ENCODE measurements around the gene TMEM240.
"Not testable (repeated sequence)": the region's sequence is repeated elsewhere in the genome, so short reads cannot be mapped to it uniquely, and the experiment has no call there.

TMEM240 gene

DNA sequence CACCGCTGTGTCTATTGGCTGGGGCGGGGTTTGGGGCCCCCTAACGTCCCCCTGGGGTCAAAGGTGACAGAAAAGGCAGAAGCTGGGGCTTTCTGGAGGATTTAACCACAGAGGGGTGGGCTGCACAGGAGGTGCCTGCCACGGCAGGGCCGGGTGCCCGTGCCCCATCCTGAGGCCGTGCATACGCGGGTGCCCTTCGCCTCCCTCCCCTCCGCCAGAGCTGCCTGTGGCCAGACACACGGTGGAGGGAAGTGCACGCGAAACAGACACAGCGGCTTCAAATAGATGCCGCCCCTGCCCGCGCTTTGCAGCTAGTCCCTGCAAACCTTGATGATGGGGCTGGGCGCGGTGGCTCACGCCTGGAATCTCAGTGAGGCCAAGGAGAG, 31.0 kb downstream of the TMEM240 start:
- H3K4me3 ChIP-seq (ENCODE audit: low read length); H3K27ac ChIP-seq (ENCODE audit: low read depth, low read length); H3K36me3 ChIP-seq (ENCODE audit: control insufficient read depth, insufficient read depth, low read length); H3K9ac ChIP-seq (ENCODE audit: low read length); H3K27me3 ChIP-seq (ENCODE audit: control insufficient read depth, insufficient read depth, low read length); H3K4me1 ChIP-seq (ENCODE audit: control insufficient read depth, insufficient read depth, low read length): not testable (repeated sequence)

DNA sequence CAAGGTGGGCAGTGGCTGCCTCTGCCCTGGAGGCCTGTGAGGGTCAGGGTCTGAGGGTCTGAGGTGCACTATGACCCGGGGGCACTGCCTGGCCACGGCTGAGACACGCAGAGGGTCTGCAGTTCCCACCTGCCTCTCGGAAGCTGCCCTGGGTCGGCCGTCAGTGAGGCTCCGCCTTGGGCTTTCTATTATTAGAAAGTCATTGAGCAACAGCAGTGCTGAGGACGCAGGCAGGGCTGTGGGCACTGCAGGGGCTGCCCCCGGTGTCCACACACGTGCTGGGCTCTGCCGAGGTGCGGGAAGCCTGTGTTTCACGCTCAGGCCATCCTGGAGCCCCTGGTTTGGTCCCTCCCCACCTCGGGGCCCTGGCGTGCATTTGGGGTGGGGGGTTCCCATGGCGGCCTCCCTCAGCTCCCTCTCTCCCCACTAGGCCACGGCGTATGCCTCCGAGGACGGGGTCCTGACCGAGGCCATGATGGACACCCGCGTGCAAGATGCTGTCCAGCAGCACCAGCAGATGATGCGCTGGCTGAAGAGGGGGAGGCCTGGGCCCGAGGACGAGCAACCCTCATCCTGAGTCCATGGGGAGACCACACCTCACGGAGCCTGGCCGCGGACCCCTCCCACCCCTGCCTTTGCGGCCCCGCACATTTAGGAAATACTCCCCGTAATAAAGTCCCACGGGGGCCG, 31.5 kb downstream of the TMEM240 start:
- H3K27me3 ChIP-seq (ENCODE audit: control insufficient read depth, insufficient read depth, low read length); H3K27ac ChIP-seq (ENCODE audit: low read depth, low read length); H3K4me1 ChIP-seq (ENCODE audit: control insufficient read depth, insufficient read depth, low read length); H3K36me3 ChIP-seq (ENCODE audit: control insufficient read depth, insufficient read depth, low read length); H3K9ac ChIP-seq (ENCODE audit: low read length); H3K4me3 ChIP-seq (ENCODE audit: low read length): not testable (repeated sequence)

DNA sequence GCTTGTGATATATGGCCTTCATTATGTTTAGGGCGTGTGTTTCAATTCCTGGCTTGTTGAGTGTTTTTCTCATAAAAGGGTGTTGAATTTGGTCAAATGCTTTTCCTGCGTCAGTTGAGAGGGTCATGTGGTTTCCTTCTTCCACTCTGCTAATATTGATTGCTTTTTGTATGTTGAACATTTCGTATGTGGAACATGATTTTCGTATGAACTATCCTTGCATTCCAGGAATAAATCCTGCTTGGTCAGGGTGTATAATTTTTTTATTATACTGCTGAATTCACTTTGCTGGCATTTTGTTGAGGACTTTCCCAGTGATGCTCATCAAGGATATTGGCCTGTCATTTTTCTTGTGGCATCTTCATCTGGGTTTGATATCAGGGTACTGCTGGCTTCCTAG, 33.1 kb downstream of the TMEM240 start:
- H3K27me3 ChIP-seq (ENCODE audit: control insufficient read depth, insufficient read depth, low read length): no peaks in the 10 kb centered on the region
- no peak overlapping the region for H3K9ac ChIP-seq (ENCODE audit: low read length)
- H3K36me3 ChIP-seq (ENCODE audit: control insufficient read depth, insufficient read depth, low read length): no peaks in the 10 kb centered on the region
- H3K4me1 ChIP-seq (ENCODE audit: control insufficient read depth, insufficient read depth, low read length): peaks cover 3% of the 10 kb centered on the region
- no peak overlapping the region for H3K4me3 ChIP-seq (ENCODE audit: low read length)
- no peak overlapping the region for H3K27ac ChIP-seq (ENCODE audit: low read depth, low read length)

DNA sequence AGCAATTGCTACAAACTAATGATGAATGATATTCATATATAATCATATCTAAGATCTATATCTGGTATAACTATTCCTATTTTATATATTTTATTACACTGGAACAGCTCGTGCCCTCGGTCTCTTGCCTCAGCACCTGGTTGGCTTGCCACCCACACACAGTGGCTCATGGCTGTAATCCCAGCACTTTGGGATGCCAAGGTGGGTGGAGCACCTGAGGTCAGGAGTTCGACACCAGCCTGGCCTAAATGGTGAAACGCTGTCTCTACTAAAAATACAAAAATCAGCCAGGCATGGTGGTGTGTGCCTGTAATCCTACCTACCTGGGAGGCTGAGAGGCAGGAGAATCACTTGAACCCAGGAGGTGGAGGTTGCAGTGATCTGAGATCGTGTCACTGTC, 34.6 kb downstream of the TMEM240 start:
- H3K9ac ChIP-seq (ENCODE audit: low read length): not testable (repeated sequence)
- peak overlapping the region; percentile 51 for H3K27ac ChIP-seq (ENCODE audit: low read depth, low read length)

DNA sequence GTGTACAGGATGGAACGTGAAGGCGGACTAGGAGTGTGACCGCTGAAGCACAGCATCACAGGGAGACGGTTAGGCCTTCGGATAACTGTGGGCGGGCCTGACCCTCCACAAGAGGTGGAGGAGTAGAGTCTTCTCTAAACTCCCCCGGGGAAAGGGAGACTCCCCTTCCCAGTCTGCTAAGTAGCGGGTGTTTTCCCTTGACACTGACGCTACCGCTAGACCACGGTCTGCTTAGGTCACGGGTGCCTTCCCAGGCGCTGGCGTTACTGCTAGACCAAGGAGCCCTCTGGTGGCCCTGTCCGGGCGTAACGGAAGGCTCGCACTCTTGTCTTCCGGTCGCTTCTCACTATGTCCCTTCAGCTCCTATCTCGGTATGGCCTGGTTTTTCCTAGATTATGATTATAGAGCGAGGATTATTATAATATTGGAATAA, 35.0 kb downstream of the TMEM240 start:
- not testable (repeated sequence) for H3K4me1 ChIP-seq (ENCODE audit: control insufficient read depth, insufficient read depth, low read length); H3K36me3 ChIP-seq (ENCODE audit: control insufficient read depth, insufficient read depth, low read length); H3K4me3 ChIP-seq (ENCODE audit: low read length); H3K9ac ChIP-seq (ENCODE audit: low read length); H3K27me3 ChIP-seq (ENCODE audit: control insufficient read depth, insufficient read depth, low read length)
- H3K27ac ChIP-seq (ENCODE audit: low read depth, low read length): peak overlapping the region; percentile 51

More for the DNA sequence above, 34.6 kb downstream of the TMEM240 start:
- H3K4me3 ChIP-seq (ENCODE audit: low read length); H3K36me3 ChIP-seq (ENCODE audit: control insufficient read depth, insufficient read depth, low read length); H3K4me1 ChIP-seq (ENCODE audit: control insufficient read depth, insufficient read depth, low read length); H3K27me3 ChIP-seq (ENCODE audit: control insufficient read depth, insufficient read depth, low read length): not testable (repeated sequence)

DNA sequence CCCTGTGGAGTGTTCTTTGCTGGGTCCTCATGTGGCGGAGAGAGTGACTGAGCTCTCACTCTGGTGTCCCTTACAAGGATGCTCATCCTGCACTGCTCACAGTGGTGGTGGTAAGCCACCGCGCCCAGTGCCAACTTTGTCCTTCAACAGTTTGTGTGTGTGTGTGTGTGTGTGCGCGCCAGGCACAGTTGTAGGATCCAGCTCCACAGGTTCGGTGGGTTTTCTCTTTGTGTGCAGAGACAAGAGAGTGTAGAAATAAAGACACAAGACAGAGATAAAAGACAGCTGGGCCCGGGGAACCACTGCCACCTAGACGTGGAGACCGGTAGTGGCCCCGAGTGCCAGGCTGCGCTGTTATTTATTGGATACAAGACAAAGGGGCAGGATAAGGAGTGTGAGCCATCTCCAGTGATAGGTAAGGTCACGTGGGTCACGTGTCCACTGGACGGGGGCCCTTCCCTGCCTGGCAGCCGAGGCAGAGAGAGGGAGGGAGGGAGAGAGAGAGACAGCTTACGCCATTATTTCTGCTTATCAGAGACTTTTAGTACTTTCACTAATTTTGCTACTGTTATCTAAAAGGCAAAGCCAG, 35.6 kb downstream of the TMEM240 start:
- not testable (repeated sequence) for H3K4me1 ChIP-seq (ENCODE audit: control insufficient read depth, insufficient read depth, low read length); H3K9ac ChIP-seq (ENCODE audit: low read length); H3K4me3 ChIP-seq (ENCODE audit: low read length)

DNA sequence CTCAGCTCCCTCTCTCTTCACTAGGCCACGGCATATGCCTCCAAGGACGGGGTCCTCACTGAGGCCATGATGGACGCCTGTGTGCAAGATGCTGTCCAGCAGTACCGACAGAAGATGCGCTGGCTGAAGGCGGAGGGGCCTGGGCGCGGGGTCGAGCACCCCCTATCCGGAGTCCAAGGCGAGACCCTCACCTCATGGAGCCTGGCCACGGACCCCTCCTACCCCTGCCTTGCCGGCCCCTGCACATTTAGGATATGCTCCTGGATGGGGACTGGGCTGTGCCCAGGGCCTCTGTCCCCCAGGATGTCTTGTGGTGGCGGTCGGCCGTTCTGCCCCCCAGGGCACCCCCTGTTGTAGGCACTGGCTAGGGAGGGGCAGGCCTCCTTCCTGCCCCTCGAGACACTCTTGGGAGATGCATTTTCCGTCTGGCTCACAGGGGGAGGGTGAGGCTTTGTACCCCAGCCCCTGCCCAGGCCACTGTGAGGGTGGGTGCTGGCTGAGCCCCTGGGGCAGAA, 44.9 kb downstream of the TMEM240 start:
- not testable (repeated sequence) for H3K27ac ChIP-seq (ENCODE audit: low read depth, low read length); H3K36me3 ChIP-seq (ENCODE audit: control insufficient read depth, insufficient read depth, low read length); H3K27me3 ChIP-seq (ENCODE audit: control insufficient read depth, insufficient read depth, low read length)

More for the DNA sequence above, 35.6 kb downstream of the TMEM240 start:
- H3K36me3 ChIP-seq (ENCODE audit: control insufficient read depth, insufficient read depth, low read length); H3K27me3 ChIP-seq (ENCODE audit: control insufficient read depth, insufficient read depth, low read length): not testable (repeated sequence)
- H3K27ac ChIP-seq (ENCODE audit: low read depth, low read length): peak overlapping the region; percentile 51

DNA sequence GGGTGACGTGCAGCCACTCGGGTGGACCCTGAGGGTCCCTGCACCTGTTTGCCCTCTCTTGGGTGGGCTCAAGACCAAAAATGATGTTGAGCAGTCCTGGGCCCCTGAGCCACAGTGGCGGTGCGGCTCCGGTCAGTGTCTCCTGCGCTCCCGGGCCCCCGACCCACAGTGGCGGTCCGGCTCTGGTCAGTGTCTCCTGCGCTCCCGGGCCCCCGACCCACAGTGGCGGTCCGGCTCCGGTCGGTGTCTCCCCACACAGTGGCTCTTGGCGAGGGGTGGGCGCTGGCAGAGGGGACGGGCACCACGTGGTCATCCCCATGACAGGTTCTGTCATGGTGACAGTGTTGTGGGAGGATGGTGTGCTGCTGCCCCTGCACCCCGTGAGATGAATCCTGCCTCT, 46.1 kb downstream of the TMEM240 start:
- H3K36me3 ChIP-seq (ENCODE audit: control insufficient read depth, insufficient read depth, low read length): peaks cover 11% of the 10 kb centered on the region
- H3K27ac ChIP-seq (ENCODE audit: low read depth, low read length); H3K9ac ChIP-seq (ENCODE audit: low read length): not testable (repeated sequence)

More for the DNA sequence above, 44.9 kb downstream of the TMEM240 start:
- H3K4me3 ChIP-seq (ENCODE audit: low read length); H3K4me1 ChIP-seq (ENCODE audit: control insufficient read depth, insufficient read depth, low read length); H3K9ac ChIP-seq (ENCODE audit: low read length): not testable (repeated sequence)

DNA sequence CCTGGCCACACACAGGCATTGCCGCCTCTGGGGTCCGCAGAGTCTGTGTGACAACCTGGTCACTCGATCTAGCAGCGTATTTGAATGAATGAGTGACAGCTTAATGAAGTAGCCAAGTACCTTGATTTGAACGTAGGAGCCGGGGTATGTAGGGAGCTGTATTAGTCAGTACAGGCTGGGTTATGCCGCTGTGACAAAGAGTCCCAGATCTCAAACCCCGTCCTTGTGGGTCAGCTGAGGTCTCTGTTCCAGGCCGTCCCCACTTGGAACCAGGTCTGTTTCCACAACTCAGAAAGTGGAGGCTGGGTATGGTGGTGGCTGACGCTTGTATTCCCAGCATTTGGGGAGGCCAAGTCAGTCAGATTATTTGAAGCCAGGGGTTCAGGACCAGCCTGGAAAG, 48.8 kb downstream of the TMEM240 start:
- H3K9ac ChIP-seq (ENCODE audit: low read length): no peak overlapping the region
- no peaks in the 10 kb centered on the region for H3K4me1 ChIP-seq (ENCODE audit: control insufficient read depth, insufficient read depth, low read length)
- no peak overlapping the region for H3K27ac ChIP-seq (ENCODE audit: low read depth, low read length)
- no peaks in the 10 kb centered on the region for H3K27me3 ChIP-seq (ENCODE audit: control insufficient read depth, insufficient read depth, low read length)
- H3K4me3 ChIP-seq (ENCODE audit: low read length): no peak overlapping the region
- H3K36me3 ChIP-seq (ENCODE audit: control insufficient read depth, insufficient read depth, low read length): peaks cover 14% of the 10 kb centered on the region

More for the DNA sequence above, 46.1 kb downstream of the TMEM240 start:
- H3K27me3 ChIP-seq (ENCODE audit: control insufficient read depth, insufficient read depth, low read length); H3K4me3 ChIP-seq (ENCODE audit: low read length); H3K4me1 ChIP-seq (ENCODE audit: control insufficient read depth, insufficient read depth, low read length): not testable (repeated sequence)

DNA sequence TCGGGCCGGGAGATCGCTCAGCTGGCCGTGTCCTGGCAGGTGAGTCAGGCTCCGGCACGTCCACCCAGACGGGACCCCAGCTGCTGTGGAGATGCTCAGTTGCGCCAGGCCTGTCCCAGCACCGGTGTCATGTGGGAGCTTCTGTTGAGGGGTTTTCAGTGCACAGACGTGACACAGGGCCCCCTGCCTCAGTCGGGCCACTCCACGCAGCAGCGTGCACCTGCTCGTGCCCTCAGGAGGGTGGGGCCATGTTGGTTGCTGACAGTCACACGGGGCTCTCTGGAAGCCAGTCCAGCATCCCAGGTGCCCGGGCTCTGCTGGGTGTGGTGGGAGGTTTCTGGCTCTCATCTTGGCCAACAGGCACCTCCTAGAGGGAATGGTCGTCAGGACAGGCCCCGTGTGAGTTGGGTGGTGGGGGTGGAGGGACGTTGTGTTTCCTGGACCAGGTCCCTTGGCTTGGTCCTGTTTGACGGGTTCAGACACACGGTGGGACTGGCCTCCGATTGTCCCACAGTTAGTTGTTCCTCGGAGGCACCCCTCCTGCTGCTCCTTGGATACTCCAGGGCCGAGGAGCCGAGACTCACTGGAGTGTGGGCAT, 49.7 kb downstream of the TMEM240 start:
- Histone ChIP-seq H3K27ac (ENCODE audit: low read depth, low read length) (no peak overlapping the region), H3K4me3 (ENCODE audit: low read length) (no peak overlapping the region), H3K4me1 (ENCODE audit: control insufficient read depth, insufficient read depth, low read length) (no peaks in the 10 kb centered on the region), H3K36me3 (ENCODE audit: control insufficient read depth, insufficient read depth, low read length) (peaks cover 14% of the 10 kb centered on the region), H3K27me3 (ENCODE audit: control insufficient read depth, insufficient read depth, low read length) (no peaks in the 10 kb centered on the region), H3K9ac (ENCODE audit: low read length) (no peak overlapping the region)

DNA sequence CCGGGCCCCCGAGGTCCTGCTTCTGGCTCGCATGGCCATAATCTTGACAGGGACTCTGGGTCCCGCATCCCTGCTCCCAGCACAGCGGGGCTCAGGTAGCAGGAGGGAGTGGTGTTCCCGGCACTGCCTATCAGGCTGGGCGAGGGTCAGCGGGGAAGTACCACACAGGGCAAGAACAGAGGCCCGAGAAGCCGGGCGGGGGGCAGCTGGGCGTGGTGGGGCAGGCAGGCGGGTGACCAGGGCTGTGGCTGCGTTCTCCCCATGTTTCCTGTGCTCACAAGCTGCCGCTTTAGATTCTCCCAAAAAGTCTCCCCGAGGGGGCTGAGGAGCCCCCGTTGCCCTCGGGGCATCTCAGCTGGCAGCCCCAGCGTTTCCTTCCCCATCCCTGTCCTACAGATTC, 50.6 kb downstream of the TMEM240 start:
- Histone ChIP-seq H3K9ac (ENCODE audit: low read length) (no peak overlapping the region), H3K4me3 (ENCODE audit: low read length) (no peak overlapping the region), H3K27me3 (ENCODE audit: control insufficient read depth, insufficient read depth, low read length) (no peaks in the 10 kb centered on the region), H3K27ac (ENCODE audit: low read depth, low read length) (no peak overlapping the region), H3K36me3 (ENCODE audit: control insufficient read depth, insufficient read depth, low read length) (peaks cover 14% of the 10 kb centered on the region), H3K4me1 (ENCODE audit: control insufficient read depth, insufficient read depth, low read length) (no peaks in the 10 kb centered on the region)

DNA sequence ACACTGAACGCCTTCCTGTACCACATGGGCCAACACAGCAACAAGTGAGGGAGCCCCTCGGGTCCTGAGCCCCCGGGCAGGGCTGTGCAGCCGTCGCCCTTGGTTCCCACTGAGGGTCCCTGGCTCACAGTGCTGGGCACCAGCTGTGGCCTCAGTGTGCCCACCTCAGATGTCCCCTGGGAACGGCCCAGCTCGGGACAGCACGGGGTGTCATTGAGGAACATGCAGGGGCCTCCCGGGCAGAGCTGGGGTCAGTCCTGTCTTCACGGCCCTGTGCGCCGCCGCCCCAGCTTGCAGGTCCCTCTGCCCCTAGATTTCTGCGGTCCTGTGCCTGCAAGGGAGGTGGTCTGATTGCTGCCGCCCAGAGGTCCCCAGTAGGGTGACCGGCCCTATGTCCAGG, 51.2 kb downstream of the TMEM240 start:
- Histone ChIP-seq H3K36me3 (ENCODE audit: control insufficient read depth, insufficient read depth, low read length) (peaks cover 14% of the 10 kb centered on the region), H3K4me1 (ENCODE audit: control insufficient read depth, insufficient read depth, low read length) (no peaks in the 10 kb centered on the region), H3K27ac (ENCODE audit: low read depth, low read length) (no peak overlapping the region), H3K9ac (ENCODE audit: low read length) (no peak overlapping the region), H3K4me3 (ENCODE audit: low read length) (no peak overlapping the region), H3K27me3 (ENCODE audit: control insufficient read depth, insufficient read depth, low read length) (no peaks in the 10 kb centered on the region)

DNA sequence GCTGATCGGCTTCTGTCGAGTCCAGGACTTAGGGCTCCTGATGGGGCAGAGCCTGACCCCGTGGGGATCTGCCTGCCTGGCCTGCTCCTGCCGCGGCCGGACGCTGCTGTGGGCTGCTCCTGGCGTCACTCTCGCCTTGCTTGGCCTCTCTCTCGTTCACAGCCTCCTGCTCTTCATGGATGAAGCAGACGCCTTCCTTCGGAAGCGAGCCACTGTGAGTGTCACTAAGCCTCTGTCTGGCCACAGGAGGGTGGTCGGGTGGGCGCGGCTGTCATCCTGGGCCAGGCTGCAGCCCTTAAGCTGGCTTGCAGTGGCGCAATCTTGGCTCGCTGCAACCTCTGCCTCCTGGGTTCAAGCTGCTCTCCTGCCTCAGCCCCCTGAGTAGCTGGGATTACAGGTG, 52.7 kb downstream of the TMEM240 start:
- Histone ChIP-seq H3K27me3 (ENCODE audit: control insufficient read depth, insufficient read depth, low read length) (no peaks in the 10 kb centered on the region), H3K4me1 (ENCODE audit: control insufficient read depth, insufficient read depth, low read length) (no peaks in the 10 kb centered on the region), H3K27ac (ENCODE audit: low read depth, low read length) (no peak overlapping the region), H3K36me3 (ENCODE audit: control insufficient read depth, insufficient read depth, low read length) (peaks cover 17% of the 10 kb centered on the region), H3K4me3 (ENCODE audit: low read length) (no peak overlapping the region), H3K9ac (ENCODE audit: low read length) (no peak overlapping the region)

All from rectal smooth muscle tissue (tissue), 1 donor.